HG03342 (cell line): Measurements from ENCODE around the gene STAB2.

Source experiments
- ATAC-seq: cut with Tn5 transposase; IDR thresholded peaks from one replicate; pipeline ENCODE4 v1.9.1; 2021; ENCODE audit warnings: mild to moderate bottlenecking, moderate library complexity; ENCODE audit not compliant: unreplicated experiment

The STAB2 gene

DNA sequence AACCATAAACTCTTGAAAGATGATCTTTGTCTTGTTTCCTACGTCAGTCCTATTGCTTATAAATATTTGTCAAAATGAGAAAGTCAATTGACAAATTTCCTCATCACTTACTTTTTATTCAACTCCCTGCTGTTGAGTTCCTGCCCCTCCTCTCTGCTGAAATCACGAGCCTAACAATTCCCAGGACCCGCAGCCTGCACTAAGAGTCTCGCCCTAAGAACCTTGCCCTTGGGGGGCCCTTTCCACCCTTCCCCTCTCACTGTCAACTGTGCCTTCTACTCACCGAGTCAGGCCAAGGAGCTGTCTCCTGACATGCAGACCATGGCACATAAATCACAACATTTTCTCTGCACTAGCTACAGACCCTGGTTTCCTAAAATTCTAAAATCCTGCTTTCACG, 99.0 kb downstream of the STAB2 start:
- no peak for ATAC-seq

GRCh38 chr12:103687253-103687652, 100.2 kb downstream of the STAB2 start:
- no peak for ATAC-seq

- no peak for ATAC-seq
Observed at GRCh38 chr12:103688376-103689063, 101.4 kb downstream of the STAB2 start.

DNA sequence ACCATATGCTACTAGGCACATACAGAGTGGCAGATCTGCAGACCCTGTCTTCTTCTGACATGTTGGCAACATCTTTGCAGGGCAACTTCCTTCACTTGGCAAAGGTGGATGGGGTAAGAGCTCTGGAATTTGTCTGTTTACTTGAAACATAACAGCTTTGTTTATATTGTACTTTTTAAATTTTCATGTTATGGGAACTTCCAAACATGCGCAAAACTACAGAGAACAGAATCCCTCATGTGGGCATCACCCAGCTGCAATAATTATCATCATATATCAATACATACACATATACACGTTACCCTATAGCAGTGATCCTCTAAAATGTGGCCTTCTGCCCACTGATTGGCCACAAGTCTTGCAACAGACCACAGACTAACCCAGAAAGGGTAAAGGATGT, 103.4 kb downstream of the STAB2 start:
- ATAC-seq = no peak

DNA sequence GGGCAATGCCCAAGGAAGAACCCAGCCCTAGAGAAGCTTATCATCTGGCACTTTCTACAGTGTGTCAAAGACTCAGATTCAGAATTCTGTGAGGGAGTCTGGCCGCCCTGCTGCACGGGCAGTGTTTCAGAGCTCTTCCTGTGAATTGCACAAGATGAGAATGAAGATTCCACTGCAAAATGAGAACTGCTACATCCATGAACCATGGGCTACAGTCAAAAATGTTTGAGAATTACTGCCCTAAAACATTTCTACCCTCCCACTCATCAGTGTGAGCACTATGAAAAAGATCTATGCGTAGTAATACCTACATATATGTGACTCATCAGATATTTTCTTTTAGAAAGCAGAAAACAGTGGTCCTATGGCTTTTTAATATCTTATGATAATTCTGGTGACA, 104.0 kb downstream of the STAB2 start:
- no peak for ATAC-seq

DNA sequence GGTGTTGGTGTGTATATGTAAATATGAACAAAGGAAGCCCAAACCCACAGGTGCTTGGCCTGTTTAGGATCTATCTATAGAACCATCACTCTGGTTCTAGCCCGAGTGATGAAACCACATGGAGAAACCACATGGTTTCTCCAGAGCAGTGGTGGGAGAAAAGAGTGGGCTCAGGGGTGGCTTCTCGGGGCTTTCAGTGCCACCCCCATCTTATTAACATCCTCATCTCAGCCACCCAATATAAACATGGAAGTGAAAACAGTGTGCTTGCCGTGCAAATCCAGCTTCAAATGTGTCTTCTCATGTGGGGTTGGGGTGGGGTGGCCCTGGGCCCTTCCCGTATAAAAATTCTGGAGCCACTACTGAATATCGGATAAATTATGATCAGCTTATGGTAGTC, 109.0 kb downstream of the STAB2 start:
- ATAC-seq = no peak

DNA sequence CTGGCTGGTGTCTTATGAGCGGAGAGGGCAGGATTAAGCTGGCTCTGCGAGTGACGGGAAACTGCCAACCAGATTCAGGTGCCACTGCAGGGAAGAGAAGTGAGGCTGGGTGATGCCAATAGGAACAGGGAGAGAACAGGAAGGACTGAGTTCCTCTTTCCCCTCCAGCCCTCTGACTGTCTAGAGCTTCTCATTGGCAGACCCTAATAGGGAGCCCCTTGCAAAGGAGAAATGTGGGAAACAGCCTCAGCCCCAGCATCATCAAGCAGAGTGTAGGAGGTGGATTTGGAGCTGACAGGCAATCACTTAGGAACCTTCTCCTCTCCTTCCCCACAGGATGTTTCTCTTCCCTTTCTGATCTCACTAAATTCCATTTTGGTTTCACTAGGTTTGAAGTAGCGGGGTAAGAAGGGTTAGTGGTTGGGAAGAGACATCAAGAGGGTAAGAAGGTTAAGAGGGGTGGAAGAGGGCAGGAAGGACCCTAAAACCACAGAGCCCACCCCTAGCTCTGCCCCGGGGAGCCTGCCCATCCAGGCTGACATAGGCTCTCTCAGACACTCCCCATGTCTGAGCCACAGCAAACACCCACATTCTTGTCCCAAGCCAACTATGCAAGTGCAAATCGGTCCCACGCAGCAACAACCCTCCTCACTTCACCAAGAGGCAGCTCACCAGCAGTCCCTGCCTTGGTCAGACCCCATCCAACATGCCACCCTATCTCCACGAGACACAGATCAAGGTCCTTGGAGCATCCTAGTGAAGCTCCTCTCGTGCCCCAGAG, 111.1 kb downstream of the STAB2 start:
- ATAC-seq = no peak

DNA sequence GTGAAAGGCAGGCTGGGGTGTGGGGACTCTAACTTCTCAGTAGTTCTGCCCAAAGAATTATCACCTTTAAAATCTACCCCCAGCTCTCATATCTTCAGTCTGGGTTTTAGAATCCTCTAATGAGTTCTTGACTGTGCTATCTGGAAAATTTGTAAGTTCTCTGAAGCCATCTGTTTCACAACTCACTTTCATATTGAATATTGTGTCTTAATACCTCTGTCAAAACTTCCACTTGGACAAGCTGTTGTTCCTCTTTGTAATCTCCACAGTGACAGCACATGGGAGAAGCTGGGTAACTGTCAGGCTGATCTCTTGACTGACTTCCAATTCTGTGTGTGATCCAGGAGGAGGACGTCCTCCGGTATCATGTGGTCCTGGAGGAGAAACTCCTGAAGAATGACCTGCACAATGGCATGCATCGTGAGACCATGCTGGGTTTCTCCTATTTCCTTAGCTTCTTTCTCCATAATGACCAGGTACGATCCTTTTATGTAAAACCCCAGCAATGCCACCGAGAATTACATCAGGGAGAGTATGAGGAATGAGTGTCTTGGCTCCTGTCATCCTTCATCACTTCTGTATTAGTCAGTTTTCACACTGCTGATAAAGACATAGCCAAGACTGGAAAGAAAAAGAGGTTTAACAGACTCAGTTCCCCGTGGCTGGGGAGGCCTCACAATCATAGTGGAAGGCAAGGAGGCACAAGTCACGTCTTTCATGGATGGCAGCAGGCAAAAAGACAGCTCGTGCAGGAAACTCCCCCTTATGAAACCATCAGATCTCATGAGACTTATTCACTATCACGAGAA, 111.9 kb downstream of the STAB2 start:
- no peak for ATAC-seq

GRCh38 chr12:103705098-103705497, 118.0 kb downstream of the STAB2 start:
- no peak for ATAC-seq

DNA sequence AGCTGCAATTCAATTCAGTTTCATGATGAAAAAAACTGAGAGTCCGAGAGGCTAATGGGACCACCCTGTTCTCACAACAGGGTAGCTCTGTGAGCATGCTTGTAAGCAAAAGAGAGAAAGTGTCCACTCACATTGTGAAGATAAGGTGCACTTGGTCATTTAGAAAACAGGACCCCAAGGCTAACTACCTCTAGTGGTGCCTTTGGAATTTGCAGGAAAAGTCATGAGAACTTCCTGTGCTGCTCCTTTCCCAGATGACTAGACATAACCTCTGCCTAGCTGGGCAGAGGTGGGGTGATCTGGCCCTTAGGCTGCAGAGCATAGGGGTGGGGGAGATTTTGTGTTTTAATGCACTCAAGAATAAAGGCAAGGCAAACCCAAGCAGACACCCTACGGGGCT, 118.9 kb downstream of the STAB2 start:
- ATAC-seq = no peak

DNA sequence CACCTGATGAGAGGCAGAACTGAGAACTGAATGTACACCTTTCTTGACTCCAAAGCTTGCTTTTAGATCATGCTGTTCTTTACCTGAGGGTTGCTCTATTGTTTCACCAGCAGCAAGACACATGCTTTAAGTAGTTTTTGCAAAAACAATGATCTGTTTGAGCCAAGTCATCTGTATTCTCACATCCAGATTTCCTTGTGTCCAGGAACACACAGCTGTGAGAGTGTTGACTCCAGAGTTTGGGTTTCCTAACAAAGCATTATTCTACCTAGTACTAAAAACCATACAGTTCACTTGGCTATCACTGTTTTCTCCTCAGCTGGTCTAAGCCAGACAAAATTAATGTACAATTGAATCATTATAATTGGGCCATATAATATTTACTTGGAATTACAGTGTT, 120.4 kb downstream of the STAB2 start:
- no peak for ATAC-seq

DNA sequence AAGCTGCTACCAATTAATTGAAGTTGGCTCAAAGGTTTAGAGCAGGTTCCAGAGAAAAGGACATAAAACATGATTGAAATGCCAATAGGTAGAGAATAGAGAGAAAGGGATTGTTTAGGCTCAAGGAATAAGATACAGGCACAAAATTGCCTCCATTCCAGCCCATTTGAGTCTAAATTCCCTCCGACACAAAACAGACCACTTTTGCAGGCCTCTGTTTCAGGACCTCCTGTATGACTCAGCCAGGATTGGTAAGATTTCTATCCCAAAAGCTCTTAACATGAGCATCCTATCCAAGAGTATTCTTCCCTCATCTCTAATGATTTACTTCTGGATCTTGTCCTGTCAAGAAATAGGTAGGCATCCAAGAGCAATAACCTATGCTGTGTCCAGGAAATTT, 123.5 kb downstream of the STAB2 start:
- no peak for ATAC-seq

GRCh38 chr12:103712216-103712615, 125.1 kb downstream of the STAB2 start:
- ATAC-seq = no peak

DNA sequence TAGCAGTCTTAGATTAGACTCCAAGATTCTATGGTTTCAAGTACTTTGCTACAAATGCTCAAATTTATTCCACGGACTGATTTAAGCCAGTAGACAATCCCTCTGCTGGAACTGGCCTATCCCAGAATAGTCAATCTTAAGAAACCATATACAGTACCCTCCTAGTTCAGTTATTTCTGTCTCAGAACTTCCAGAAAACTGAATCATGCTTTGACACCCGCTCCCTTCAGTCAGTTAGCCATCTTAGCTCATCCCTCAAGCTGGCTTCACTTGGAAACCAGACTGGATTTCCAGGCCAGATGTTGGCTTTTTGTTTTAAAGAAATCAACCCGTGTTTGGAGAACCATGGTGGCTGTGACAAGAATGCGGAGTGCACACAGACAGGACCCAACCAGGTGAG, 128.4 kb downstream of the STAB2 start:
- ATAC-seq = no peak

DNA sequence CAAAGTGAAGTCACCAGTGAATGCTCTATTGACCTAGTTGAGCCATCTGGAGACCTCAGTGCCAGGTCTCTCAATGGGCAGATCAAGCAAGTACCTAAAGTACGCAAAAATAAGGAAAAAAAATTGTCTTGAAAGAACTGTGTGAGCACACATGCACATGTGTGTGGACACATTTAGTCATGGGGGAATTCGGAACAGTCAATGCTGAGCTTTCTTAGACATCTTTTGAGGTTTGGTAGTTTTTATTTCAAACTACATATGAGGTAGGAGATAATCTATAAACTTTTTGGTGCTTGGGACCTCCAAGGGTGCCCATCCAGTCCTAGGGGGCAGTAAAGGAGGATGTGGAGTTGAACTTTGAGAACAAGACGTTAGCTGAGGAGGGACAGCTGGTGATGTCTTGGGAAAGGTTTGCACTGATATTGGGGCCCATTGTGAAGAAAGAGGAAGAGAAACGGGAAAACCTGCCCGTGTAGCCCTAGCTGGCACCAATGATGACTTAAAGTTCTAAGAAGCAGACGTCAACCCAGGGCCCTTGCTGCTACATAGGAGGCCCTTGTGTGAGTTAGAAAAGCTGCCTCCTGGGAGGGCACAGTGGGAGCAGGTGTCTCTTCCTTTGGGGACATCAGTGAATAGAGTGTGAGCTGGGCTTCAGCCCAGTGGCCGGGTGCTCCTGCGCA, 129.6 kb downstream of the STAB2 start:
- ATAC-seq = no peak

- no peak for ATAC-seq
Observed at GRCh38 chr12:103725398-103725797, 138.3 kb downstream of the STAB2 start.

DNA sequence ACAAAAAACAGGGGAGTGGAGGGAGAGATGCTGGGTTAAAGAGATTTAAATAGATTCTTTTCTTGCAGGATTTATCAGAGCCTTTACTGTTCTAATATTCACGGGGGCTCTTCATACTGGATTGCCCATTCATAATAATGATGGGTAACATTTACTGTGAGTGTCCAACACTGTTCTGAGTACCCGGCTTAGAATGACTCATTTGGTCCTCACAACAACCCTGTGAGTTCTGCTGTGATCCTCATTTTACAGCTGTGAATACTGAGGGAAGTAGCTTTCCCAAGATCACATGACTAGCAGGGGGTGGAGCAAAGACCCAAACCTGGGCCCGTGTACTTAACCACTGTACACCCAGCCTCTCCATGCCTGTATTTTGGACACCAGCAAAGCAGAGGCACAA, 140.6 kb downstream of the STAB2 start:
- ATAC-seq = no peak

- no peak for ATAC-seq
Observed at GRCh38 chr12:103728323-103728722, 141.2 kb downstream of the STAB2 start.

GRCh38 chr12:103729499-103729898, 142.4 kb downstream of the STAB2 start:
- no peak for ATAC-seq

GRCh38 chr12:103731539-103731938, 144.5 kb downstream of the STAB2 start:
- ATAC-seq = no peak

GRCh38 chr12:103734863-103735262, 147.8 kb downstream of the STAB2 start:
- ATAC-seq = no peak
